VCaP (cell line): ENCODE measurements around the gene MRPL51.

Experiments used
- H3K27ac ChIP-seq: fragments of 450-650 bp; 2 replicates; pipeline ENCODE4 v1.5.1; 2017
- TF ChIP-seq, protein P1 (sequence below): fragments of 450-650 bp; conservative IDR thresholded peaks from 2 replicates; pipeline ENCODE4 v1.5.1; 2017; ENCODE audit warnings: mild to moderate bottlenecking, moderate library complexity

The MRPL51 gene

DNA sequence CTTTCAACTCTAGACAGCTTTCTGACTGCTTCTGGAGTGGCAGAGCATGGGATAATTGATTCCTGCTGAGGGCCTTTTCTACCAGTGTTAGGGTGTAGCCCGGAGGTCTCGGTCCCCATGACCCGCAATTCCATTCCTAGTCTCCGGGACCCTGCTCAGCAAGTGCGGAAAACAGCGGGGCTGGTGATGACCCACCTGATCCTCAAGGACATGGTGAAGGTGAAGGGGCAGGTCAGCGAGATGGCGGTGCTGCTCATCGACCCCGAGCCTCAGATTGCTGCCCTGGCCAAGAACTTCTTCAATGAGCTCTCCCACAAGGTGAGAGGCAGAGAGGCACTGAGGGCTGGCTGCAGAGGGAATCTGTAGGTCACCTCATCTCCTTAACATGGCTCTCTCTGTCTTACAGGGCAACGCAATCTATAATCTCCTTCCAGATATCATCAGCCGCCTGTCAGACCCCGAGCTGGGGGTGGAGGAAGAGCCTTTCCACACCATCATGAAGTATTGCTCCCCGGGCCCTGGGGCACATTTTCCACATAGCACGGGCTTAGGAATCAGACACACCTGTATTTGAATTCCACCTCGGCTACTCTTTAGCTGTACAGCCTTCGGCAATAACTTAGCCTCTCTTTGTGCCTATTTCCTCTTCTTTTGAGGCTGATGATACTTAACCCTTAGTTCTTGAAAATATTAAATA lies 35.6 kb upstream of the MRPL51 start:
- no peak overlapping the region for H3K27ac ChIP-seq
- TF ChIP-seq, protein P1, sequence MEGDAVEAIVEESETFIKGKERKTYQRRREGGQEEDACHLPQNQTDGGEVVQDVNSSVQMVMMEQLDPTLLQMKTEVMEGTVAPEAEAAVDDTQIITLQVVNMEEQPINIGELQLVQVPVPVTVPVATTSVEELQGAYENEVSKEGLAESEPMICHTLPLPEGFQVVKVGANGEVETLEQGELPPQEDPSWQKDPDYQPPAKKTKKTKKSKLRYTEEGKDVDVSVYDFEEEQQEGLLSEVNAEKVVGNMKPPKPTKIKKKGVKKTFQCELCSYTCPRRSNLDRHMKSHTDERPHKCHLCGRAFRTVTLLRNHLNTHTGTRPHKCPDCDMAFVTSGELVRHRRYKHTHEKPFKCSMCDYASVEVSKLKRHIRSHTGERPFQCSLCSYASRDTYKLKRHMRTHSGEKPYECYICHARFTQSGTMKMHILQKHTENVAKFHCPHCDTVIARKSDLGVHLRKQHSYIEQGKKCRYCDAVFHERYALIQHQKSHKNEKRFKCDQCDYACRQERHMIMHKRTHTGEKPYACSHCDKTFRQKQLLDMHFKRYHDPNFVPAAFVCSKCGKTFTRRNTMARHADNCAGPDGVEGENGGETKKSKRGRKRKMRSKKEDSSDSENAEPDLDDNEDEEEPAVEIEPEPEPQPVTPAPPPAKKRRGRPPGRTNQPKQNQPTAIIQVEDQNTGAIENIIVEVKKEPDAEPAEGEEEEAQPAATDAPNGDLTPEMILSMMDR: no peak

DNA sequence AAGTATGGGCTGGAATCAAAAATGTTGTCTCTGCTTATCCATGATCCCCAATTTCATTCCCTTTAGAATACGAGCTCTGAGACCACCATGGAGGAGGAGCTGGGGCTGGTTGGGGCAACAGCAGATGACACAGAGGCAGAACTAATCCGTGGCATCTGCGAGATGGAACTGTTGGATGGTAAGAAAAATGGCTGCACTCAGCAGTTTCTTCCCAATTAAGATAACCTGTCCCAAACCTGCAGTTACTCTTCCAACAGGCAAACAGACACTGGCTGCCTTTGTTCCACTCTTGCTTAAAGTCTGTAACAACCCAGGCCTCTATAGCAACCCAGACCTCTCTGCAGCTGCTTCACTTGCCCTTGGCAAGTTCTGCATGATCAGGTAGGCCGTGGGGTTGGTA lies 34.6 kb upstream of the MRPL51 start:
- H3K27ac ChIP-seq: no peak overlapping the region
- TF ChIP-seq, protein P1: no peak

DNA sequence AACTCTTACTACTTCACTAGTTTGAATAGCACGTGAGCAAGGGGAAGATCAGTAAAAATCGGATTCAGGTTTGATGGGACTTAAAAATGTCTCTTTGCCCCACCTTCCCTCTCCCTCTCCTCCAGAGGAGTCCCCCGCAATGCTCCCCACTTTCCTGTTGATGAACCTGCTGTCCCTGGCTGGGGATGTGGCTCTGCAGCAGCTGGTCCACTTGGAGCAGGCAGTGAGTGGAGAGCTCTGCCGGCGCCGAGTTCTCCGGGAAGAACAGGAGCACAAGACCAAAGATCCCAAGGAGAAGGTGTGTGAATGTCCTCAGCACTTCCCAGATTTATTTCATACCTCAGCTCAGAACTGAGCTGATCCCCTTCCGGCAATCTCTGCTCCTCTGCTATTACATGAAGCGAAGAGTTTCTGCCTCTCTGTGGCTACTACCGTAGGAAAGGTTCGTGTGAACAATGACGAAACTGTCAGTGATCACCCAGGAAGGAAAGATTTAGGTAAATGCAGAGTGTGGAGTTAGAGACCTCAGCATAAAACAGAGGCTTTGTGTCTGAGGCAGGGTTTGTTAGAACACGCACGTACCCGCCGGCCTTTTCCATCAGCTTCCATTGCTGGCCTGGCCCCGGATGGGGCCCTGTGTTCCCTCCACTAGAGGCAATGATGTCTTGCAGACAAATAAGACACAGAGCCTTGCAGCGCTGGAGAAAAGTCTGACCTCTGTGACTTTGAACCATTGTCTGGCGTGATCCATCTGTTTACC lies 33.9 kb upstream of the MRPL51 start:
- TF ChIP-seq, protein P1: no peak
- no peak overlapping the region for H3K27ac ChIP-seq

DNA sequence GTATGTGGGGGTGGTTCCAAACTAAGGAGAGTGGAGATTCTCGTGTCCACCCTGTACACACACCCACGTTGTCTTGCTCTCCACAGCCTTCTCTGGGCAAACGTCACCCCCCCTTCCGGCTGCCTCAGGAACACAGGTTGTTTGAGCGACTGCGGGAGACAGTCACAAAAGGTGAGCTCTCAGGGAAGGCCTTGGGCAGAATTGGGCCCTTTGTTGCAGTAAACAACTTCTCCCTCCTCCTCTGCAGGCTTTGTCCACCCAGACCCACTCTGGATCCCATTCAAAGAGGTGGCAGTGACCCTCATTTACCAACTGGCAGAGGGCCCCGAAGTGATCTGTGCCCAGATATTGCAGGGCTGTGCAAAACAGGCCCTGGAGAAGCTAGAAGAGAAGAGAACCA lies 33.1 kb upstream of the MRPL51 start:
- TF ChIP-seq, protein P1: no peak
- H3K27ac ChIP-seq: no peak overlapping the region

DNA sequence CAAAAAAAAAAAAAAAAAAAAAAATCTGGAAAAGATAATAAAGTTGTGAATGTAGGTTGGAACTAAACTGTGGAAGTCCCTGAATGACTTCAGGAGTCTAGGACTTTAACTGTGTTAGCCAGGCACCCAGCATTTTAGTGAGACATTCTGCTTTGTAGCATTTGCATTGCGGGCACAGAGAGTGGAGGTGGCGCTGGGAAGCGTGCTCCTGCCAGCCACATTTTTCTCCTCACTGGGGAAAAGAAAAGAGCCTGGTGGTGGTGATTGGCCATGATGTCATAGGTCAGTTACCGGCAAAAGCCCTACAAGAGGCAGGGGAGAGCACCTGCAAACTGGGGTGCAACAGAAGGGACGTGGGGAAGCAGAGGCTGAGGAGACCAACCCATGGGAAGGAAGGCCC lies 31.6 kb upstream of the MRPL51 start:
- no peak overlapping the region for H3K27ac ChIP-seq
- TF ChIP-seq, protein P1: no peak

DNA sequence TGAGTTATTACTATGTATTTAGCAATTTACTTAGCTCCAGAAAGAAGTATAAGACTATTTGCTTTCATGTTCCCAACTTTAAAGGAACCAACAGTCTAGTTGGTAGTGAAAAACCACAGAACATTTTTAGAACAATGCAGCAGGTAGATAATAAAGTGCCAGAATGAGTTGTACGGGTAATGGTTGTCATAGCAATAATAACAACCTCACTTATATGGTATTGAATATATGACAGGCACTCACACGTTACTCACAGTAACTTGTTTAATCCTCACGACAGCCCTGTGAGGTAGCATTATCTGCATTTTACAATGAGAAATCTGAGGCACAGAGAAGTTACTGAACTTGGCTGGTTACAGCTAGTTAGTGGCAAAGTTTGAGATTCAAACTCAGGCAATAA lies 30.6 kb upstream of the MRPL51 start:
- no peak overlapping the region for H3K27ac ChIP-seq
- TF ChIP-seq, protein P1: no peak

DNA sequence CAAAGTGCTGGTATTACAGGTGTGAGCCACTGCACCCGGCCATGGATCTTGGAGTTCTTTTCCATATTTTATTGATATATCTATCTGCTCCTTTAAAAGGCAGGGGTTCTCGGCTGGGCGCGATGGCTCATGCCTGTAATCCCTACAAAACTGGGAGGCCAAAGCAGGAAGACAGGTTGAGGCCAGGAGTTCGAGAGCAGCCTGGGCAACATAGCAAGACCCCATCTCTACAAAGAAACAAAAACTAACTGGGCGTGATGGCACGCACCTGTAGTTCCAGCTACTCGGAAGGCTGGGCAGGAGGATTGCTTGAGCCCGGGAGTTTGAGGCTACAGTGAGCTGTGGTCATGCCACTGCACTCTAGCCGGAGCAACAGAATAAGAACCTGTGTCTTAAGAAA lies 29.1 kb upstream of the MRPL51 start:
- no peak overlapping the region for H3K27ac ChIP-seq
- TF ChIP-seq, protein P1: no peak
